HS-5 (cell line): Measurements from ENCODE around the gene VSTM5.

Experiments
- DNase-seq: peaks from one replicate; pipeline ENCODE4 v3.0.0-alpha.2; 2012; ENCODE audit warnings: low read depth

Gene VSTM5

GRCh38 chr11:93842461-93842860 is 8.0 kb downstream of the VSTM5 start:
- peak; percentile 54 for DNase-seq

- no peak for DNase-seq
Measured at GRCh38 chr11:93842034-93842433, 8.4 kb downstream of the VSTM5 start.

- no peak for DNase-seq
Measured at GRCh38 chr11:93841446-93841845, 9.0 kb downstream of the VSTM5 start.

GRCh38 chr11:93840981-93841380 is 9.4 kb downstream of the VSTM5 start:
- DNase-seq = no peak

- no peak for DNase-seq
Measured at GRCh38 chr11:93840180-93840579, 10.2 kb downstream of the VSTM5 start.

GRCh38 chr11:93838967-93839366 is 11.5 kb downstream of the VSTM5 start:
- no peak for DNase-seq

GRCh38 chr11:93832780-93833179 is 17.6 kb downstream of the VSTM5 start:
- DNase-seq = no peak

- DNase-seq = no peak
Measured at GRCh38 chr11:93831343-93832127, 18.9 kb downstream of the VSTM5 start.

GRCh38 chr11:93829598-93829997 is 20.8 kb downstream of the VSTM5 start:
- no peak for DNase-seq

GRCh38 chr11:93827363-93827762 is 23.1 kb downstream of the VSTM5 start:
- no peak for DNase-seq

GRCh38 chr11:93823210-93823609 is 27.2 kb downstream of the VSTM5 start:
- DNase-seq = no peak

- no peak for DNase-seq
Measured at GRCh38 chr11:93822359-93822758, 28.1 kb downstream of the VSTM5 start.

GRCh38 chr11:93821617-93822016 is 28.8 kb downstream of the VSTM5 start:
- DNase-seq = no peak

GRCh38 chr11:93820847-93821246 is 29.6 kb downstream of the VSTM5 start:
- DNase-seq = no peak

GRCh38 chr11:93819966-93820695 is 30.3 kb downstream of the VSTM5 start:
- DNase-seq = no peak

- no peak for DNase-seq
Measured at GRCh38 chr11:93817426-93818348, 32.7 kb downstream of the VSTM5 start.

- no peak for DNase-seq
Measured at GRCh38 chr11:93814966-93815633, 35.3 kb downstream of the VSTM5 start.

- DNase-seq = no peak
Measured at GRCh38 chr11:93813974-93814373, 36.4 kb downstream of the VSTM5 start.

GRCh38 chr11:93807980-93808379 is 42.4 kb downstream of the VSTM5 start:
- DNase-seq = no peak

- DNase-seq = no peak
Measured at GRCh38 chr11:93804879-93805278, 45.5 kb downstream of the VSTM5 start.

GRCh38 chr11:93801366-93801765 is 49.1 kb downstream of the VSTM5 start:
- no peak for DNase-seq
